ENCODE data around the gene PLPPR1.

Gene PLPPR1

GRCh38 chr9:101027733-101028345 lies 688 bp upstream of the PLPPR1 start:
- Histone ChIP-seq H3K9me3 (ENCODE audit: insufficient read depth, low read depth, low read length) (no peaks in the 10 kb centered on the region), H3K4me1 (ENCODE audit: insufficient read depth, low read length, poor library complexity, severe bottlenecking) (no peaks in the 10 kb centered on the region), H3K36me3 (ENCODE audit: insufficient read depth, low read length) (no peaks in the 10 kb centered on the region), H3K79me2 (ENCODE audit: insufficient read depth, low read length) (no peaks in the 10 kb centered on the region), H2AFZ (ENCODE audit: low read length) (no peak overlapping the region), H3K4me2 (ENCODE audit: low read depth, low read length, poor library complexity, severe bottlenecking) (no peak overlapping the region), H3K9me2 (replicated peaks; ENCODE audit: low read depth, low read length) (no peaks in the 10 kb centered on the region), H3K9ac (ENCODE audit: low read depth, low read length, poor library complexity, severe bottlenecking) (no peak overlapping the region), H4K20me1 (ENCODE audit: insufficient read depth, low read length, poor library complexity, severe bottlenecking) (no peaks in the 10 kb centered on the region), H3K4me3 (ENCODE audit: low read length, poor library complexity, severe bottlenecking) (no peak overlapping the region), H3K27me3 (ENCODE audit: insufficient read depth, low read length, poor library complexity, severe bottlenecking) (no peaks in the 10 kb centered on the region), H3F3A (ENCODE audit: low read depth) (no peaks in the 10 kb centered on the region)
- no peak for TF ChIP-seq CTCF (conservative IDR thresholded peaks at IDR 0.05; ENCODE audit: low read length)

- no peaks in the 10 kb centered on the region for H3F3A ChIP-seq (ENCODE audit: low read depth)
- H3K4me2 ChIP-seq (ENCODE audit: low read depth, low read length, poor library complexity, severe bottlenecking): no peak overlapping the region
- no peaks in the 10 kb centered on the region for H3K4me1 ChIP-seq (ENCODE audit: insufficient read depth, low read length, poor library complexity, severe bottlenecking)
- no peaks in the 10 kb centered on the region for H3K79me2 ChIP-seq (ENCODE audit: insufficient read depth, low read length)
- no peak overlapping the region for H3K9ac ChIP-seq (ENCODE audit: low read depth, low read length, poor library complexity, severe bottlenecking)
- no peaks in the 10 kb centered on the region for H3K36me3 ChIP-seq (ENCODE audit: insufficient read depth, low read length)
- no peaks in the 10 kb centered on the region for H3K9me3 ChIP-seq (ENCODE audit: insufficient read depth, low read depth, low read length)
- no peaks in the 10 kb centered on the region for H3K27me3 ChIP-seq (ENCODE audit: insufficient read depth, low read length, poor library complexity, severe bottlenecking)
- no peak overlapping the region for H2AFZ ChIP-seq (ENCODE audit: low read length)
- no peaks in the 10 kb centered on the region for H3K9me2 ChIP-seq (replicated peaks; ENCODE audit: low read depth, low read length)
- H3K4me3 ChIP-seq (ENCODE audit: low read length, poor library complexity, severe bottlenecking): no peak overlapping the region
- no peak for TF ChIP-seq EZH2phosphoT487 (IDR thresholded peaks at IDR 0.05; ENCODE audit: borderline replicate concordance)
- no peak for TF ChIP-seq CTCF (conservative IDR thresholded peaks at IDR 0.05; ENCODE audit: low read length)
- no peaks in the 10 kb centered on the region for H4K20me1 ChIP-seq (ENCODE audit: insufficient read depth, low read length, poor library complexity, severe bottlenecking)
Measured at GRCh38 chr9:101029315-101030085, 973 bp downstream of the PLPPR1 start.

- Histone ChIP-seq H3K79me2 (ENCODE audit: insufficient read depth, low read length) (no peaks in the 10 kb centered on the region), H3F3A (ENCODE audit: low read depth) (no peaks in the 10 kb centered on the region), H3K9me2 (replicated peaks; ENCODE audit: low read depth, low read length) (no peaks in the 10 kb centered on the region), H4K20me1 (ENCODE audit: insufficient read depth, low read length, poor library complexity, severe bottlenecking) (no peaks in the 10 kb centered on the region), H3K36me3 (ENCODE audit: insufficient read depth, low read length) (no peaks in the 10 kb centered on the region), H3K4me1 (ENCODE audit: insufficient read depth, low read length, poor library complexity, severe bottlenecking) (no peaks in the 10 kb centered on the region), H3K27me3 (ENCODE audit: insufficient read depth, low read length, poor library complexity, severe bottlenecking) (no peaks in the 10 kb centered on the region), H2AFZ (ENCODE audit: low read length) (no peak overlapping the region), H3K9ac (ENCODE audit: low read depth, low read length, poor library complexity, severe bottlenecking) (no peak overlapping the region), H3K9me3 (ENCODE audit: insufficient read depth, low read depth, low read length) (no peaks in the 10 kb centered on the region), H3K4me3 (ENCODE audit: low read length, poor library complexity, severe bottlenecking) (no peak overlapping the region), H3K4me2 (ENCODE audit: low read depth, low read length, poor library complexity, severe bottlenecking) (no peak overlapping the region)
- TF ChIP-seq CTCF (conservative IDR thresholded peaks at IDR 0.05; ENCODE audit: low read length) (no peak), EZH2phosphoT487 (IDR thresholded peaks at IDR 0.05; ENCODE audit: borderline replicate concordance) (no peak)
Measured at GRCh38 chr9:101030086-101030391, 1.5 kb downstream of the PLPPR1 start.

Data from Loucy (cell line).